Vagina (tissue), 2 donors: ENCODE data around the gene CBFA2T3.

Experiments used
- POLR2A ChIP-seq, 2 donors: fragments of 450-650 bp; IDR thresholded peaks; one replicate each; pipeline ENCODE4 v1.6.1; 2017; ENCODE audit warnings: antibody characterized with exemption in 2 of 2, mild to moderate bottlenecking in 2 of 2, moderate library complexity in 2 of 2
- POLR2AphosphoS5 ChIP-seq, 2 donors: sonication (generic); formaldehyde crosslinking; IDR thresholded peaks; one replicate each; pipeline ENCODE4 v1.9.0; 2017; ENCODE audit warnings: antibody characterized with exemption in 2 of 2, mild to moderate bottlenecking in 2 of 2, low read depth in 1 of 2; ENCODE audit not compliant: insufficient read depth in 1 of 2
- TF ChIP-seq, protein P1 (sequence below), 3 experiments: fragments of 450-650 bp in 2 of 3; fragments of 200-600 bp in 1 of 3; sonication (generic) in 1 of 3; IDR thresholded peaks; one replicate each; pipeline ENCODE4 v1.5.1; 2017 to 2019; ENCODE audit warnings: antibody characterized with exemption in 3 of 3, mild to moderate bottlenecking in 2 of 3, moderate library complexity in 2 of 3

DNA sequence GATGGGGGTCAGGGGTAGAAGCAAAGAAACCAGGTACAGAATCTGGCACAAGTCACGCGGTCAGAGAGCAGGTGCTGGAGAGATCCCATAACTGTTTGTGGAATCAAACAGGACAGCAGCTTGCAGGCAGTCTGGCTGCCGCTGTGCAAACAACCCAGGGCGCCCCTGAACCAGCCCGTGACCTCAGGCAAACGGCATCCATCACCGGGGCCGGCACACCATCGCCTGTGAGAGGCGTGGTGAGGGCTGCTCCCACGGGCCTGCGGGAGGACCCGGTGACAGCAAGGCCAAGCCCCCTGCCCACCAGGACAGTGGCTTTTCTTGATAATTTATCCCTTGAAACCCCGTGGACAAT, 47.9 kb downstream of the CBFA2T3 start:
- TF ChIP-seq, protein P1, sequence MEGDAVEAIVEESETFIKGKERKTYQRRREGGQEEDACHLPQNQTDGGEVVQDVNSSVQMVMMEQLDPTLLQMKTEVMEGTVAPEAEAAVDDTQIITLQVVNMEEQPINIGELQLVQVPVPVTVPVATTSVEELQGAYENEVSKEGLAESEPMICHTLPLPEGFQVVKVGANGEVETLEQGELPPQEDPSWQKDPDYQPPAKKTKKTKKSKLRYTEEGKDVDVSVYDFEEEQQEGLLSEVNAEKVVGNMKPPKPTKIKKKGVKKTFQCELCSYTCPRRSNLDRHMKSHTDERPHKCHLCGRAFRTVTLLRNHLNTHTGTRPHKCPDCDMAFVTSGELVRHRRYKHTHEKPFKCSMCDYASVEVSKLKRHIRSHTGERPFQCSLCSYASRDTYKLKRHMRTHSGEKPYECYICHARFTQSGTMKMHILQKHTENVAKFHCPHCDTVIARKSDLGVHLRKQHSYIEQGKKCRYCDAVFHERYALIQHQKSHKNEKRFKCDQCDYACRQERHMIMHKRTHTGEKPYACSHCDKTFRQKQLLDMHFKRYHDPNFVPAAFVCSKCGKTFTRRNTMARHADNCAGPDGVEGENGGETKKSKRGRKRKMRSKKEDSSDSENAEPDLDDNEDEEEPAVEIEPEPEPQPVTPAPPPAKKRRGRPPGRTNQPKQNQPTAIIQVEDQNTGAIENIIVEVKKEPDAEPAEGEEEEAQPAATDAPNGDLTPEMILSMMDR (IDR thresholded peaks at IDR 0.05): no peak
- no peak for TF ChIP-seq POLR2AphosphoS5 (IDR thresholded peaks at IDR 0.05; ENCODE audit: insufficient read depth in 1 of 2, low read depth in 1 of 2)
- TF ChIP-seq POLR2A (IDR thresholded peaks at IDR 0.05): no peak
